HCT116 (cell line): ENCODE measurements around the gene FTSJ3. TPM values are rescaled to one million over a fixed set of nuclear protein-coding genes. Genes with fewer than 3 reads are reported as not detected.

Source experiments
- ATAC-seq: fragments of 200-7000 bp; cut with Tn5 transposase; 2 replicates; pipeline ENCODE4 v1.9.1; 2020; ENCODE audit warnings: mild to moderate bottlenecking, moderate library complexity
- BruUV-seq: library from RNA; stranded (reverse); fragments of 400-500 nt; replicated peaks from 2 replicates; lab custom pipeline; 2021; lab: Mats Ljungman, UMichigan
- CTCF ChIA-PET: fragments of 300-600 bp; sonication (Branson Sonifier 250); formaldehyde crosslinking; loops from one replicate; lab custom pipeline; 2021; ENCODE audit warnings: antibody characterized with exemption; lab: Charles Lee
- POLR2A ChIA-PET: fragments of 300-600, 350-600 bp; sonication (Branson Sonifier 250); formaldehyde crosslinking; loops from one replicate; lab custom pipeline; 2021; ENCODE audit warnings: antibody characterized with exemption; lab: Charles Lee
- RAD21 ChIA-PET, 2 experiments: fragments of 300-600 bp; sonication (Branson Sonifier 250); formaldehyde crosslinking; loops; one replicate each; lab custom pipeline; 2023; ENCODE audit warnings: low total read pairs in 2 of 2; ENCODE audit not compliant: uncharacterized antibody in 2 of 2, unreplicated experiment in 2 of 2, low non-redundant PET in 1 of 2; lab: Charles Lee
- DNase-seq: peaks from one replicate; pipeline ENCODE4 v3.0.0-alpha.2; 2010; ENCODE audit warnings: low read depth, low spot score
- H2AFZ ChIP-seq: fragments of 200-600 bp; shearing (Covaris generic), sonication (generic); 2 replicates; pipeline ENCODE4 v1.6.1; 2017; ENCODE audit warnings: low read depth, mixed run types, mixed read lengths, antibody characterized with exemption, low read length; ENCODE audit not compliant: poor library complexity, severe bottlenecking
- H3K27ac ChIP-seq: 2 replicates; pipeline ENCODE4 v1.5.1; 2012; ENCODE audit warnings: low read depth, low read length
- H3K27me3 ChIP-seq: fragments of 200-600 bp; sonication (generic); 2 replicates; pipeline ENCODE4 v1.6.1; 2016; ENCODE audit warnings: mixed run types, low read length, mixed read lengths; ENCODE audit not compliant: insufficient read depth
- H3K36me3 ChIP-seq, 2 experiments: fragments of 200-500 bp in 1 of 2; fragments of 200-600 bp in 1 of 2; sonication (Bioruptor generic) in 1 of 2; sonication (generic) in 1 of 2; 2 replicates each; pipeline versions ENCODE4 v1.5.1 to v1.6.1; 2014 to 2016; ENCODE audit warnings: low read length in 2 of 2, inconsistent platforms in 1 of 2, mixed read lengths in 1 of 2, mixed run types in 1 of 2; ENCODE audit not compliant: insufficient read depth in 2 of 2, control insufficient read depth in 1 of 2
- H3K4me1 ChIP-seq, 2 experiments: fragments of 200-600 bp in 1 of 2; sonication (generic) in 1 of 2; 2 replicates each; pipeline versions ENCODE4 v1.5.1 to v1.6.1; 2012 to 2017; ENCODE audit warnings: low read length in 2 of 2, inconsistent platforms in 1 of 2, mild to moderate bottlenecking in 1 of 2, mixed read lengths in 1 of 2, mixed run types in 1 of 2, moderate library complexity in 1 of 2; ENCODE audit not compliant: insufficient read depth in 2 of 2, control insufficient read depth in 1 of 2
- H3K4me2 ChIP-seq: fragments of 200-600 bp; sonication (generic); 2 replicates; pipeline ENCODE4 v1.6.1; 2017; ENCODE audit warnings: mixed run types, low read length, mixed read lengths
- H3K4me3 ChIP-seq, 2 experiments: fragments of 200-600 bp in 1 of 2; sonication (generic) in 1 of 2; replicated peaks in 1 of 2; 2 replicates each; pipeline ENCODE4 v1.5.1; 2011 to 2016; ENCODE audit warnings: low read length in 2 of 2, control low read depth in 1 of 2, low read depth in 1 of 2, mild to moderate bottlenecking in 1 of 2, mixed read lengths in 1 of 2, mixed run types in 1 of 2
- H3K79me2 ChIP-seq: fragments of 200-600 bp; sonication (generic); 2 replicates; pipeline ENCODE4 v1.6.1; 2017; ENCODE audit warnings: mild to moderate bottlenecking, mixed run types, low read length, moderate library complexity, mixed read lengths; ENCODE audit not compliant: insufficient read depth
- H3K9ac ChIP-seq: fragments of 200-600 bp; sonication (generic); 2 replicates; pipeline ENCODE4 v1.6.1; 2016; ENCODE audit warnings: low read length, mixed read lengths
- H3K9me2 ChIP-seq: fragments of 200-600 bp; sonication (generic), shearing (Covaris generic); 2 replicates; pipeline ENCODE4 v1.6.1; 2017; ENCODE audit warnings: mixed run types, mild to moderate bottlenecking, moderate library complexity; ENCODE audit not compliant: insufficient read depth
- H3K9me3 ChIP-seq, 2 experiments: fragments of 200-500 bp in 1 of 2; fragments of 200-600 bp in 1 of 2; sonication (Bioruptor generic) in 1 of 2; sonication (generic) in 1 of 2; 2 replicates each; pipeline ENCODE4 v1.6.1; 2014 to 2017; ENCODE audit warnings: low read length in 2 of 2, mixed read lengths in 2 of 2, inconsistent platforms in 1 of 2, low read depth in 1 of 2, mild to moderate bottlenecking in 1 of 2, mixed run types in 1 of 2, moderate library complexity in 1 of 2; ENCODE audit not compliant: control insufficient read depth in 1 of 2, insufficient read depth in 1 of 2
- H4K20me1 ChIP-seq: fragments of 200-600 bp; sonication (generic), shearing (Covaris generic); 2 replicates; pipeline ENCODE4 v1.6.1; 2017; ENCODE audit warnings: mixed run types, mild to moderate bottlenecking, moderate library complexity; ENCODE audit not compliant: insufficient read depth
- CBX3 ChIP-seq: IDR thresholded peaks from 2 replicates; pipeline ENCODE4 v1.6.1; 2012; ENCODE audit warnings: low read depth
- CEBPB ChIP-seq: IDR thresholded peaks from 2 replicates; pipeline ENCODE4 v1.6.1; 2012; ENCODE audit warnings: low read depth
- ELF1 ChIP-seq: IDR thresholded peaks from 2 replicates; pipeline ENCODE4 v1.6.1; 2012; ENCODE audit warnings: low read depth, borderline replicate concordance
- EZH2 ChIP-seq: fragments of 200-600 bp; sonication (generic); IDR thresholded peaks from 2 replicates; pipeline ENCODE4 v1.6.1; 2017; ENCODE audit warnings: antibody characterized with exemption, mixed run types
- FOSL1 ChIP-seq: IDR thresholded peaks from 2 replicates; pipeline ENCODE4 v1.6.1; 2012; ENCODE audit warnings: low read depth
- JUND ChIP-seq: IDR thresholded peaks from 2 replicates; pipeline ENCODE4 v1.6.1; 2012
- POLR2AphosphoS5 ChIP-seq: IDR thresholded peaks from 2 replicates; pipeline ENCODE4 v1.6.1; 2011; ENCODE audit warnings: mild to moderate bottlenecking, low read depth, low read length, moderate library complexity
- SIN3A ChIP-seq: IDR thresholded peaks from 2 replicates; pipeline ENCODE4 v1.6.1; 2012; ENCODE audit warnings: low read depth
- SRF ChIP-seq: IDR thresholded peaks from 2 replicates; pipeline ENCODE4 v1.6.1; 2012; ENCODE audit warnings: low read depth
- YY1 ChIP-seq: IDR thresholded peaks from 2 replicates; pipeline ENCODE4 v1.6.1; 2011; ENCODE audit warnings: low read length, low read depth, moderate library complexity, mild to moderate bottlenecking; ENCODE audit not compliant: insufficient replicate concordance; ENCODE audit errors: extremely low read depth
- ZNF274 ChIP-seq: fragments of 200-500 bp; sonication (Bioruptor generic); IDR thresholded peaks from 2 replicates; pipeline ENCODE4 v1.6.1; 2014; ENCODE audit warnings: mild to moderate bottlenecking, low read depth, low read length, inconsistent platforms
- intact Hi-C: fragments of 100-400 bp; cut with micrococcal nuclease; formaldehyde crosslinking; loops from 2 replicates; pipeline ENCODE4 v1.10.0; 2022
- total RNA-seq: library from RNA; stranded (reverse); gene quantifications from one replicate; pipeline ENCODE4 v1.2.1, GENCODE V29; 2021; ENCODE audit not compliant: unreplicated experiment
- TF ChIP-seq, protein P1 (sequence below), 3 experiments: fragments of 200-600 bp in 1 of 3; sonication (generic) in 1 of 3; IDR thresholded peaks in 2 of 3; conservative IDR thresholded peaks in 1 of 3; 2 replicates each; pipeline ENCODE4 v1.5.1; 2012 to 2017; ENCODE audit warnings: low read depth in 2 of 3, low read length in 2 of 3, antibody characterized with exemption in 1 of 3, borderline replicate concordance in 1 of 3, control low read depth in 1 of 3, mild to moderate bottlenecking in 1 of 3, mixed read lengths in 1 of 3, mixed run types in 1 of 3, moderate library complexity in 1 of 3; ENCODE audit not compliant: insufficient read depth in 1 of 3
- TF ChIP-seq, protein P2 (sequence below): IDR thresholded peaks from 2 replicates; pipeline ENCODE4 v1.6.1; 2012
- TF ChIP-seq, protein P3 (sequence below): IDR thresholded peaks from 2 replicates; pipeline ENCODE4 v1.6.1; 2012

FTSJ3 gene
- total RNA-seq, 1 experiment from 2014 or later = 70.9 TPM

DNA sequence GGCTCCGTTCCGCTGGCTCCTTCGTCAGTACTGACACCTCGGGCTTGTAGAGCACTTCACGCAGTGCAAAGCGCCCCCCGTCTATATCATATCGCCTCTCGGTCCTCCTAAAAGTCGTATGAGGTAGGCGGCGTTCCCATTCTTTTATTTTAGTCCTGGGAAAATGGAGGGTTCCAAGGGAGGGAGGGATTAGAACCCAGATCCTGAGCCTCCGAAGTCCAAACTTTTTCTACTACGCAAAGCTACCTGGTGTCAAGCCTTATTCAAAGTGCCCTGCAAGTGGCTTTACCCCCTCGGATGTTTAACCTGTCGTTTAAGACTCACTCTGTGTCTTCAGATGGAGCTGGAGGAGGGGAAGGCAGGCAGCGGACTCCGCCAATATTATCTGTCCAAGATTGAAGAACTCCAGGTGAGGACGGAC lies 348 bp upstream of the FTSJ3 start:
- Histone ChIP-seq H3K9me2 (no peaks in the 10 kb centered on the region), H3K27me3 (no peaks in the 10 kb centered on the region), H4K20me1 (no peaks in the 10 kb centered on the region), H3K4me1 (peaks cover 8 to 16% of the 10 kb centered on the region in 2 experiments), H3K36me3 (peaks cover 62 to 71% of the 10 kb centered on the region in 2 experiments; a peak in 3 of 4 replicates), H3K79me2 (peaks cover 86% of the 10 kb centered on the region), H3K27ac (peak overlapping the region; percentile 81), H3K4me2 (peak overlapping the region; percentile 84), H2AFZ (no peak overlapping the region), H3K9me3 (no peaks in the 10 kb centered on the region), H3K4me3 (peak overlapping the region; percentile 81 to 85), H3K9ac (peak overlapping the region; percentile 88)
- intact Hi-C loops = loop anchor here (1.0 to 5.0 kb wide), 3 partner anchors 11 to 131 kb away; partner anchors contain the start of gene CCDC47
- CTCF ChIA-PET = no interaction called here
- no peak for TF ChIP-seq JUND
- TF ChIP-seq ELF1 = no peak
- TF ChIP-seq POLR2AphosphoS5 = no peak
- TF ChIP-seq, protein P1, sequence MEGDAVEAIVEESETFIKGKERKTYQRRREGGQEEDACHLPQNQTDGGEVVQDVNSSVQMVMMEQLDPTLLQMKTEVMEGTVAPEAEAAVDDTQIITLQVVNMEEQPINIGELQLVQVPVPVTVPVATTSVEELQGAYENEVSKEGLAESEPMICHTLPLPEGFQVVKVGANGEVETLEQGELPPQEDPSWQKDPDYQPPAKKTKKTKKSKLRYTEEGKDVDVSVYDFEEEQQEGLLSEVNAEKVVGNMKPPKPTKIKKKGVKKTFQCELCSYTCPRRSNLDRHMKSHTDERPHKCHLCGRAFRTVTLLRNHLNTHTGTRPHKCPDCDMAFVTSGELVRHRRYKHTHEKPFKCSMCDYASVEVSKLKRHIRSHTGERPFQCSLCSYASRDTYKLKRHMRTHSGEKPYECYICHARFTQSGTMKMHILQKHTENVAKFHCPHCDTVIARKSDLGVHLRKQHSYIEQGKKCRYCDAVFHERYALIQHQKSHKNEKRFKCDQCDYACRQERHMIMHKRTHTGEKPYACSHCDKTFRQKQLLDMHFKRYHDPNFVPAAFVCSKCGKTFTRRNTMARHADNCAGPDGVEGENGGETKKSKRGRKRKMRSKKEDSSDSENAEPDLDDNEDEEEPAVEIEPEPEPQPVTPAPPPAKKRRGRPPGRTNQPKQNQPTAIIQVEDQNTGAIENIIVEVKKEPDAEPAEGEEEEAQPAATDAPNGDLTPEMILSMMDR (IDR thresholded peaks at IDR 0.05 in 2 of 3, conservative IDR thresholded peaks at IDR 0.05 in 1 of 3; ENCODE audit: borderline replicate concordance in 1 of 3, insufficient read depth in 1 of 3, low read depth in 2 of 3, low read length in 2 of 3) = no peak
- TF ChIP-seq, protein P2, sequence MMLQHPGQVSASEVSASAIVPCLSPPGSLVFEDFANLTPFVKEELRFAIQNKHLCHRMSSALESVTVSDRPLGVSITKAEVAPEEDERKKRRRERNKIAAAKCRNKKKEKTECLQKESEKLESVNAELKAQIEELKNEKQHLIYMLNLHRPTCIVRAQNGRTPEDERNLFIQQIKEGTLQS = no peak
- no peak for TF ChIP-seq YY1
- no peak for TF ChIP-seq EZH2
- no peak for TF ChIP-seq FOSL1
- no peak for TF ChIP-seq CEBPB
- TF ChIP-seq CBX3 = no peak
- TF ChIP-seq SRF = no peak
- no peak for TF ChIP-seq ZNF274
- TF ChIP-seq, protein P3, sequence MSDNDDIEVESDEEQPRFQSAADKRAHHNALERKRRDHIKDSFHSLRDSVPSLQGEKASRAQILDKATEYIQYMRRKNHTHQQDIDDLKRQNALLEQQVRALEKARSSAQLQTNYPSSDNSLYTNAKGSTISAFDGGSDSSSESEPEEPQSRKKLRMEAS = no peak
- TF ChIP-seq SIN3A = no peak; the same call in 1 of the 2 replicates
- RAD21 ChIA-PET = interaction anchor here in 1 of 2 experiments (0.6 kb wide), 1 partner anchor 400 kb away, joined by 3 read pairs; no protein-coding TSS in a partner anchor
- DNase-seq = no peak
- ATAC-seq = no peak; the same call in 1 of the 2 replicates
- POLR2A ChIA-PET = interaction anchor here (1.4 to 4.3 kb wide), 2 partner anchors 11 to 54 kb away, joined by 7 to 16 read pairs; partner anchors contain the start of genes CCDC47 and DDX42
- BruUV-seq = no TSS peak
